ENCODE results near the gene GOLGA7B. TPM values are rescaled to one million over a fixed set of nuclear protein-coding genes. Genes with fewer than 3 reads are reported as not detected.

Gene GOLGA7B
- total RNA-seq, 4 donors from 2014 or later: 12.0 to 27.9 (median 19.4) TPM

GRCh38 chr10:97894092-97894491, 44.4 kb downstream of the GOLGA7B start:
- 81% methylated on average over 3 of the region's 3 CpGs for WGBS
- Histone ChIP-seq H3K4me1 (peaks cover 5% of the 10 kb centered on the region), H3K9me3 (no peaks in the 10 kb centered on the region), H3K4me3 (no peak overlapping the region), H3K27me3 (peaks cover 12% of the 10 kb centered on the region), H3K27ac (no peak overlapping the region), H3K36me3 (no peaks in the 10 kb centered on the region)
- no peak for DNase-seq (ENCODE audit: low spot score in 2 of 2)
- TF ChIP-seq POLR2AphosphoS5 (IDR thresholded peaks at IDR 0.05) (no peak), EP300 (IDR thresholded peaks at IDR 0.05) (no peak), POLR2A (IDR thresholded peaks at IDR 0.05) (no peak)
- TF ChIP-seq, protein P1, sequence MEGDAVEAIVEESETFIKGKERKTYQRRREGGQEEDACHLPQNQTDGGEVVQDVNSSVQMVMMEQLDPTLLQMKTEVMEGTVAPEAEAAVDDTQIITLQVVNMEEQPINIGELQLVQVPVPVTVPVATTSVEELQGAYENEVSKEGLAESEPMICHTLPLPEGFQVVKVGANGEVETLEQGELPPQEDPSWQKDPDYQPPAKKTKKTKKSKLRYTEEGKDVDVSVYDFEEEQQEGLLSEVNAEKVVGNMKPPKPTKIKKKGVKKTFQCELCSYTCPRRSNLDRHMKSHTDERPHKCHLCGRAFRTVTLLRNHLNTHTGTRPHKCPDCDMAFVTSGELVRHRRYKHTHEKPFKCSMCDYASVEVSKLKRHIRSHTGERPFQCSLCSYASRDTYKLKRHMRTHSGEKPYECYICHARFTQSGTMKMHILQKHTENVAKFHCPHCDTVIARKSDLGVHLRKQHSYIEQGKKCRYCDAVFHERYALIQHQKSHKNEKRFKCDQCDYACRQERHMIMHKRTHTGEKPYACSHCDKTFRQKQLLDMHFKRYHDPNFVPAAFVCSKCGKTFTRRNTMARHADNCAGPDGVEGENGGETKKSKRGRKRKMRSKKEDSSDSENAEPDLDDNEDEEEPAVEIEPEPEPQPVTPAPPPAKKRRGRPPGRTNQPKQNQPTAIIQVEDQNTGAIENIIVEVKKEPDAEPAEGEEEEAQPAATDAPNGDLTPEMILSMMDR (IDR thresholded peaks at IDR 0.05): no peak

GRCh38 chr10:97895084-97895483, 45.4 kb downstream of the GOLGA7B start:
- H3K27ac ChIP-seq: no peak overlapping the region
- H3K36me3 ChIP-seq: no peaks in the 10 kb centered on the region
- no peaks in the 10 kb centered on the region for H3K4me1 ChIP-seq
- no peak overlapping the region for H3K4me3 ChIP-seq
- no peak for DNase-seq (ENCODE audit: low spot score in 2 of 2)
- TF ChIP-seq EP300 (IDR thresholded peaks at IDR 0.05): no peak
- TF ChIP-seq POLR2AphosphoS5 (IDR thresholded peaks at IDR 0.05): no peak
- TF ChIP-seq, protein P1 (IDR thresholded peaks at IDR 0.05): no peak
- no peak for TF ChIP-seq POLR2A (IDR thresholded peaks at IDR 0.05)
- WGBS: 86% methylated on average over 5 of the region's 13 CpGs
- H3K9me3 ChIP-seq: no peaks in the 10 kb centered on the region
- peaks cover 14% of the 10 kb centered on the region for H3K27me3 ChIP-seq

DNA sequence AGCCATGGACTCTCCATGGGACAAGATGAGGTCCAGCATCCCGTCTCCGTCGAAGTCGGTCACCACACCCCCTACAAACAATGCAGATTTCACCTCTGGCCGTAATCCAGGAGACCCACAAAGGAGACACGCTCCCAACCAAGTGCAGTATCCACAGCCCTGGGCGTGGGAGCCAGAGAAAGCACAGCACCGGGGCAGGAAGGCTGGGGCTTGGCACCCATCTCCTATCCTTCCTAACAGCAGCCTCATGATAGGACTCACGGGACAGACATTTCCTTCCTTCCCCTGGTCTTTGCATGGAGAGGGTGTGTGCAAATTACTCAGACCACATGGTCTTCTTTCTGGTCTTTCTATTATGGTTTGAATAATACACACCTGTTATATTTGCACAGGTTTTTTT, 46.3 kb downstream of the GOLGA7B start:
- no peaks in the 10 kb centered on the region for H3K4me1 ChIP-seq
- H3K27ac ChIP-seq: no peak overlapping the region
- no peaks in the 10 kb centered on the region for H3K9me3 ChIP-seq
- TF ChIP-seq POLR2AphosphoS5 (IDR thresholded peaks at IDR 0.05) (no peak), EP300 (IDR thresholded peaks at IDR 0.05) (no peak), POLR2A (IDR thresholded peaks at IDR 0.05) (no peak)
- TF ChIP-seq, protein P1 (IDR thresholded peaks at IDR 0.05): no peak
- no peak for DNase-seq (ENCODE audit: low spot score in 2 of 2)
- no peak overlapping the region for H3K4me3 ChIP-seq
- H3K36me3 ChIP-seq: no peaks in the 10 kb centered on the region
- WGBS: 78% methylated on average over 9 of the region's 9 CpGs
- H3K27me3 ChIP-seq: peaks cover 17% of the 10 kb centered on the region

DNA sequence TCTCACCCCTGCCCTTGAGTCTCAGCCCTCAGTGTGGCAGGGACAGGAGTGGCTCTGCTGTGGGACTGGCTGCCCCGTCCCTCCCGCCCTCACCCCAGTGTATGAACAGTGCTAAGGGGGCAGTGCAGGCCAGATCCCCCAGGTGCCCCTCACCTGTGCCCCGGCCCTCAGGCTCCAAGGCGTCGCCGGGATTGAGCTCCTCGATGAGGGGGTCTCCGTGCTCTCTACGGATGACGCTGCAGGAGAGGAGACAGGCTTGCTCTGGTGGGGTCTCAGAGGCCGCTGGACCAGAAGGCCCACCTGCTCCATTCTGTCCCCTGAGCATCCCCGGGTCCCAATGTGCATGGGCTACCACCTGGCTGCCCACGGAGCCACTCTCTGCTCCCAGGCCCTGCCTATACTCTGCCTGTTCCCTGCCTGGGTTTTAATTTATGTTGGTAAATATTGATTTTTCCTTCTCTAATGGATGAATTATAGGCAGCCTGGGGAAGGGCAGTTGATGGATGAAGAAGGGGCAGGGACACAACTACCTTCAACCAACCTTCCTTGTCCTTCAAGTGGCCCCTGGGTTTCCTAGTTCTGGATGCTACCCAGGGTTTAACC, 47.2 kb downstream of the GOLGA7B start:
- Histone ChIP-seq H3K9me3 (no peaks in the 10 kb centered on the region), H3K4me1 (no peaks in the 10 kb centered on the region), H3K27ac (no peak overlapping the region), H3K27me3 (peaks cover 22% of the 10 kb centered on the region), H3K4me3 (no peak overlapping the region), H3K36me3 (no peaks in the 10 kb centered on the region)
- DNase-seq (ENCODE audit: low spot score in 2 of 2): no peak
- 98% methylated on average over 8 of the region's 13 CpGs for WGBS
- TF ChIP-seq, protein P1 (IDR thresholded peaks at IDR 0.05): no peak
- no peak for TF ChIP-seq EP300 (IDR thresholded peaks at IDR 0.05)

GRCh38 chr10:97898429-97898828, 48.8 kb downstream of the GOLGA7B start:
- Histone ChIP-seq H3K36me3 (no peaks in the 10 kb centered on the region), H3K27me3 (peaks cover 26% of the 10 kb centered on the region), H3K27ac (no peak overlapping the region), H3K4me1 (peaks cover 3% of the 10 kb centered on the region), H3K9me3 (no peaks in the 10 kb centered on the region), H3K4me3 (no peak overlapping the region)
- 28% methylated on average over 4 of the region's 4 CpGs for WGBS
- DNase-seq (ENCODE audit: low spot score in 2 of 2): no peak
- TF ChIP-seq POLR2AphosphoS5 (IDR thresholded peaks at IDR 0.05): no peak
- TF ChIP-seq EP300 (IDR thresholded peaks at IDR 0.05): no peak
- TF ChIP-seq POLR2A (IDR thresholded peaks at IDR 0.05): no peak
- TF ChIP-seq, protein P1 (IDR thresholded peaks at IDR 0.05): no peak
